GM19351 (cell line): ENCODE measurements around the gene SLC22A25.
"Not testable (repeated sequence)": the region's sequence is repeated elsewhere in the genome, so short reads cannot be mapped to it uniquely, and the experiment has no call there.

Source experiments
- ATAC-seq: cut with Tn5 transposase; IDR thresholded peaks from one replicate; pipeline ENCODE4 v1.9.1; 2021; ENCODE audit warnings: mild to moderate bottlenecking, moderate library complexity; ENCODE audit not compliant: unreplicated experiment

The SLC22A25 gene

DNA sequence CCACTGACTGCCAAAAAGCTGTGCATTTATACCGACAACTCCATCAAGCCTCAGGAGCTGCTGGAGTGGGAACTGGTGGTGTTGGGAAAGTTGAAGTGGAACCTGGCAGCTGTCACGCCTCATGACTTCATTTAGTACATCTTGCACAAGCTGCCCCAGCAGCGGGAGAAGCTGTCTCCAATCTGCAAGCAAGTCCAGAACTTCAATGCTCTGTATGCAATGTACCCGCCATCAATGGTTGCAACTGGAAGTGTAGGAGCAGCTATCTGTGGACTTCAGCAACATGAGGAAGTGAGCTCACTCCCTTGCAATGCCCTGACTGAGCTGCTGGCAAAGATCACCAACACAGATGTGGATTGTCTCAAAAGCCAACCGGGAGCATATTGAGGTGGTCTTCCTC, at the start of gene SLC22A25:
Gene SLC22A25, minus strand, starts transcription at position 67 of the 400 bp plus-strand sequence. CDS start 13,947 bp downstream, outside the sequence.
- no peak for ATAC-seq

DNA sequence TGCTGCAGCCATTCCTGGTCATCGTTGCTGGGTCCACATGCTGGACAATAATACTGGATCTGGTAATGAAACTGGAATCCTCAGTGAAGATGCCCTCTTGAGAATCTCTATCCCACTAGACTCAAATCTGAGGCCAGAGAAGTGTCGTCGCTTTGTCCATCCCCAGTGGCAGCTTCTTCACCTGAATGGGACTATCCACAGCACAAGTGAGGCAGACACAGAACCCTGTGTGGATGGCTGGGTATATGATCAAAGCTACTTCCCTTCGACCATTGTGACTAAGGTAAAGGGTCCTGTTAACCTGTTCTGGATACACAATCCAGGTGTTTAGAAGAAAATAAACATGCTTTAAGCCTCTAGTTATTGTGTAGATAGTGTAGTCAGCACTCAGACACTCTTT, 46.9 kb upstream of the SLC22A25 start:
- no peak for ATAC-seq

DNA sequence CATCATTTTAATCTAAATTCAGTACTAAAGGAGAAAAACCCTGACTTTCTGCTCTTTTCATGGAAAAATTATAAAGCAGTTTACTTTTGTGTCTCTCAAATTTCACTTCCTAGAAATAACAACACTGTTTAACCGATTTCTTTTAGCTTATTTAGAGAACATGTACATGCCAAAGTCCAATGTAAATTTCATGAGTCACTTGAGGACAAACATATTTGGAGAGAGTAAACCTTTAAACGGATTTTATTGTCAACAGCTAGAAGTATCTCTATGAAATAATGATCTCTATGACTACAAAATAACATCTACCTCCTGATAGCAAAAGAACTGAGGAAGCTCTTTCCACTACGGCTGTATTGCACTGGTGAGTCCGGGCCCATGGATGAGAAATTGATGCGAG, 46.3 kb upstream of the SLC22A25 start:
- ATAC-seq, result no peak

DNA sequence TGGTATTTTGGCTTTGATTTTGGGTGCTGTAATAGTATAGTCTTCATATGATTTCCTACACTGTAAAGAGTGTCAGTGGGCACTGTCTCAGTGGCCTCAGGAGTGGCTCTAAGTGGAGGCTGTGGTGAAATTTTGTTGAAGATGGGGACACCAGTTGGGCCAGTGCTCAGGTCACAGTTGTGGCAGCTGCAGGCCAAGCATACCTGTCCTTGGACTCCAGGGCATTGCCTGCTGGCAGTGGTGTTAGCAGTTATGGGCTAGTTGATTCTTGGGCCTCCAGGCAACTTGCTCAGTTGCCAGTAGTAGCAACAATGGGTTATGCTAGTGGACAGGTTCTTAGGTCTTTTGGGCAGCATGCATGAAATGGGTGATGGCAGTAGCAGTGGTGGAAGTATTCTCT, 39.2 kb upstream of the SLC22A25 start:
- no peak for ATAC-seq

DNA sequence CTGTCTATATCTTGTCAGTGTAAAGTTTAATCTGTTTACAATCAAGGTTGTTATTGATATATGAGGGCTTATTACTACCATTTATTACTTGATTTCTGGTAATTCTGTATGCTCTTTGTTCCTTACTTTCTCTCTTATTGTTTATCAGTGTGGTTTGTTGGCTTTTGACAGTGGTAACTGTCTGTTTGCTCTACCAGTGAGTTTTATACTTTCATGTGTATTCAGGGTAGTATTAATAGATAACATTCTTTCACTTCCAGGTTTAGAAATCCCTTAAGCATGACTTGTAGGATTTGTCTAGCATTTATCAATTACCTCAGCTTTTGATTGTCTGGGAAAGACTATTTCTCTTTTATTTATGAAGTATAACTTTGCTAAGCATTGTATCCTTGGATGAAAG, 37.5 kb upstream of the SLC22A25 start:
- no peak for ATAC-seq

DNA sequence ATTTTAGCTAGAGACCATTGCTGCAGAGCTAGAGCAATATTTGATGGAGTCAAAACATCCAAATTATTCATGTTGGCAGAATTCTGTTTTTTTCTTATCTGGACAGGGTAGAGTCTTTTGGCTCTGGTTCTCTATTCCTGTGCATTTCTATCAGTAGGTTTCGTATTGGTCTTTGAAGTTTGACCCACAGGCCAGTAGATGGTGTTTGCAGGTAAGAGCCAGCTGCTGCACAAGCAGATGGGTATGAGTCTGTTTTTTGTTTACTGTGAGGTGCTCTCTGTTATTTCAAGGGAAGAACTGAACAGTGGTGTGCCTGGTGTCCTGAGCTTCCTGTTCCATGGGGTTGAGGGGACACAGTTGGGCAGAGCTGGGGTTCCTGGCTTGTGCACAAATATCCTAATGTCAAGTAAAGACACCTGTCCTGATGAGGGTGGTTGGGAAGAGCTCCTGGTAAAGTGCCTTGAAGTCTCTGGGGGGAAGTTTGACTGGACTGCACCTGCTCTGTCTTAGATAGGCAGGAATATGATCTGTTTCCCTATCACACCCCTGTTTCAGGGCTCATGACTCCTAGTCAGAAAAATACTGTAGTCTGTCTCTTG, 34.0 kb upstream of the SLC22A25 start:
- no peak for ATAC-seq

DNA sequence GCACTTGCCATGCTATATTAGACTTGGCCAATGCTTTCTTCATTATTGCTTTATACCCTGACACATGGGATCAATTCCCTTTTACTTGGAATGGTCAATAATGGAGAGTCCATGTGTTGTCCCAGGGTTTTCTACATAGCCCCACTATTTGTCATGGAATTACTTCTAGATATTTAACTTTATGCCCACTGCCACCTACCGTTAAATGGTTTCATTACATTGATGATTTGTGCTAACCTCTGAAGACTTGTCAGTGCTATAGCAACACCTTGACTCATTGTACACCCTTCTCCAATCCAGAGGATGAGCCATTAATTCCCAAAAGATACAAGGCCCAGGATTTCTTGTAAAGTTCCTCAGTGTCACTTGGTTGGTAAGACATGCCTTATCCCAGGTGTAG, 31.4 kb upstream of the SLC22A25 start:
- ATAC-seq, result no peak

DNA sequence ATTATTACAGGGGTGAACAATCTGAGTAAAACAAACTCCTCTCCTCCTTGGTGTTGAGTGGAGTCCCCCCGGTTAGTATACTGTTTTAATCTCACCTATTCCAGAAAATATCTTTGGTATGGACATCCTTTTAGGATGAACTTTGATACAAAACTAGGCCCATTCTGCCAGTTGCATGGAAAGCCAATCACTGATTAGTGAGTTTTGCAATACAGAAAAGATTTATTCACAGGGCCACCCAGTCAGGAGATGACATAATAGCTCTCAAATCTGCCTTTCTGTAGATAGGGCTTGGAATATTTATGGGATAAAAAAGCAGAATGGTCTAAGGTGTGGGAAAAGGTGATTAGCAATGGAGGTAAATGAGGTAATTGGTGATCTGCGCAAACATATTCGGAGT, 30.3 kb upstream of the SLC22A25 start:
- ATAC-seq, result no peak

DNA sequence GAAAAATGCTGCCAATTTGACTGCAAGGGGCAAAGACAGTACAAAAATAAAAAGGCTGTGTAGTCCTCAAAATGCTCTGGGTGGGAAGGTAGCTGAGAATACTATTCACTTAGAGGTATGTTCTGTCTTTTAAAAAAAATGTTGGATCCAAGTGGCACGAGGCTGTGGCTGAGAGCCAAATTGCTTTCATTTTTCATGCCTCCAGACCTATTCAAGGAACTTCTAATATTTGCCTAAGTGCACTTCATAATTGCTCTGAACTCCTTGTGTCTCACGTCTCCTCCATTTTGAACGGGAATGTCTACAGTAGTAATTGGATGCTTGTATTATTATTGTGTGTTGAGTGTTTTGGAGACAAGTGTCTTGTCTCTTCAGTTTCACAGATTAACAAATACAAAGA, 19.1 kb upstream of the SLC22A25 start:
- no peak for ATAC-seq

DNA sequence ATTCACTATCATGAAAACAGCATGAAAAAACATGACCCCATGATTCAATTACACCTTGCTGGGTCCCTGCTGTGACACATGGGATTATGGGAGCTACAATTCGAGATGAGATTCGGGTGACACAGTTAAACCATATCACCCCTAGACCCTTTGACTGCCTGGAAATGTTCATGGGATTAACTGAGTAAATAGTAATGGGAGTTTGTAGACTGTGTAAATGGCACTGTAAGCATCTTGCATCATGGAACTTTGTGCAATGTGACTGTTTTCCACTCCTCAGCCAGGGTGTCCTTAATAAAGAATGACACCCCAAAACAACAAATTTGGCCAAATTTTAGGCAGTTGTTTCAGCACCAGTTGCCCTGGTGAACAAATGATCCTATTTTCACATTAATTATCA, 7.9 kb upstream of the SLC22A25 start:
- no peak for ATAC-seq

DNA sequence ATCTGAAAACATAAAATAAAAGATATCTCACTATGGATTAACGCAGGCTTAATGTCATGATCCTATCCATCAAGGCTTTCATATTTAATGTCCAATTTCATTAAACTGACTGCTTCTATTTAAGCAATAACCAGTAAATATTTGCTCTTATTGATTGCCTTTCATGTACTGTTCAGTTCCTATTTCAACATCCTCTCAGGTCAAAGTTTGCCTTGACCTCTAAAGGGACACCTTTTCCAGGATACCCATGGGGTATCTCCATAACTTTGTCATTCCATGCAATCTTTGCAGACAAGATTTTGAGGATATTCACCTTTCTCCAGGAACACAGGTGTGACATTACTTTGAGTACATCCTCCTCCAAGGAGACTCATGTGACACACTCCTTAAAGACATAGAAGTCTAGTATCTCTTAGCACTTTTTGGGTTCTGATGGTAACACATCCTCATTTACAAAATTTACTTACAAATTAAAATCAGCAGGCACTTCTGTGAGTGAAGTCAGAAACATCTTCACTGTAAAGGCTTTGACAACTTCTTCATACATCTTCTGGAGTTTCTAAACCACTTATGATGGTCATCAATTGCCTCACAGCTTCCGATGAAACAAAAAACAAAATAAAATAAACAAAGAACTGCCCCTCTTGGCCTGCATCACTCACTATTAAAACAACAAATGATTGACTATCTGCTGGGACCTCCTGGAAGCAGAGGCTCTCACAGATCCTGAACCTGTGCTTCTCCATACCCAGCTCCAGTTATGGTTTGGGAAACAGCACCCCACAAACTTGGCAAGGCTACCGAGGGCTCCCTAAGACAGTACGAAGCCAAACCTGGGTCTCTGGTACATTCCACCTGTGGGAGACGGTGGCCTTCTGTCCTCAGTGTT, 7.0 kb upstream of the SLC22A25 start:
- ATAC-seq, result no peak

DNA sequence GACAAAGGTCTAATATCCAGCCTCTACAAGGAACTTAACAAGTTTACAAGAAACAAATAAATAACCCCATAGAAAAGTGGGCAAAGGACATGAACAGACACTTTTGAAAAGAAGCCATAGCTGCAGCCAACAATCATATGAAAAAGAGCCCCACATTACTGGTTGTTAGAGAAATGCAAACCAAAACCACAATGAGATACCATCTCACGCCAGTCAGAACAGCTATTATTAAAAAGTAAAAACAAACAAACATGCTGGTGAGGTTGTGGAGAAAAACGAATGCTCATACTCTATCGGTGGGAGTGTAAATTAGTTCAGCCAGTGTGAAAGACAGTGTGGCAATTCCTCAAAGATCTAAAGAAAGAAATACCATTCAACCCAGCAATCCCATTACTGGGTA, 5.6 kb upstream of the SLC22A25 start:
- no peak for ATAC-seq

DNA sequence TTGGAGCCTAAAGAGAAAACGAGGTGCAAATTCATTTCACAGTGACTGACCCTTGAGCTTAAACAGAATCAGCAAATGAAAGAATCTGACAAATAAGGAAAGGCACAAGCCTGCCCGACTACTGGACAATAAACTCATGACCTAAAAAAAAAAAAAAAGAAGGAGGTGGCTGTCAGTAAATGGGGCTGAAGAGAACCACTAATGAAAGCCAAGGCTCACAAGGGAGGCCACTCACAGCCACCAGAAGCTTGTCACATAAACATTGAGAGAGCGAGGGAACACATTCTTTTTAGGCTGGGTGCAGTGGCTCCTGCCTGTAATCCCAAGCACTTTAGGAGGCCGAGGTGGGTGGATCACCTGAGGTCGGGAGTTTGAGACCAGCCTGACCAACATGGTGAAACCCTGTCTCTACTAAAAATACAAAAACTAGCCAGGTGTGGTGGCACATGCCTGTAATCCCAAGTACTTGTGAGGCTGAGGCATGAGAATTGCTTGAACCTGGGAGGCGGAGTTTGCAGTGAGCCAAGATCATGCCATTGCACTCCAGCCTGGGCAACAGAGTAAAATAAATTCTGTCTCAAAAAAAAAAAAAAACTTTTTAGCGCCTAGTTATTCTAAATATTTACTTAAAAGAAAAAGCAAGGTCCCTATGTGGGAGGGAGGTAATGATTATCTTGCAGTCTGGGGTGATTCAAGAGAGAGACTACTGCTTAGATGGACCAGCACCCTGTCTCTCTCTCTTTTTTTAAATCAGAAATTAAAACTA, 4.0 kb upstream of the SLC22A25 start:
- ATAC-seq, result not testable (repeated sequence)

DNA sequence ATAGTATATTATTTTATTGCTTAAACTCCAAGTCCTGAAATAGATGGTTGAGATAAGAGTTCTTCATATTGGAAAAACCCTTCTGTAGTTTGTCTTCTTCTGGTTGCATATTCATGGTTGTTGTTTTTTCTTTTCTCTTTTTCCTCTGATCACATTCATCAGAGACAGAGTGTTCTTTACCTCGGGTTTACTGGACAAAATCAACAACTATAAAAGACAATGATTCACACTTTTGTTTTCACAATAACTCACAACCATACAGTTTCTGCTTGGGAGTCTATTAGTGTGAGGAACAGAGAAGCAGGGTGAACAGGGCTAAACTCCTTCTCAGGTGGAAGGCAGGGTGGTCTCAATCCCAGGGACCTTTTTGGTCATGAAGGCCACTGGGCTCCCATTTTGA, 2.6 kb upstream of the SLC22A25 start:
- ATAC-seq, result no peak

DNA sequence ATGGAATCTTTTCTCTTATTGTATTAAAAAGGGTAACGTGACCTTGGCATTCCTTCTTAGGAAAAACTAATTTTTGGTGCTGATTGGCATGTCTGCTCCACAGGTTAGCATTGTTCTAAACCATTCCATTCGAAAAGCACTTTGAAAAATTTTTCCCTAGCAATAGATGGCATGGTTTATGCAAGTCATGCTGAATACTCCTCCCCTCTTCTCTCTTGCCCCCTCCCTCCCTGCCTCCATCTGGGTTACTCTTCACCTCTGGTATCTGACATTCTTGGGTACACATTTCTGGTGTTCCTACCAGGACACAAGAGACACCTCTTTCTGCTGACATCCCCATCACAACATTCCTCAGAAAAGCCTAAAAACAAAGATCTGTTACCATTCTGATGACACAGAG, 1.5 kb upstream of the SLC22A25 start:
- no peak for ATAC-seq

DNA sequence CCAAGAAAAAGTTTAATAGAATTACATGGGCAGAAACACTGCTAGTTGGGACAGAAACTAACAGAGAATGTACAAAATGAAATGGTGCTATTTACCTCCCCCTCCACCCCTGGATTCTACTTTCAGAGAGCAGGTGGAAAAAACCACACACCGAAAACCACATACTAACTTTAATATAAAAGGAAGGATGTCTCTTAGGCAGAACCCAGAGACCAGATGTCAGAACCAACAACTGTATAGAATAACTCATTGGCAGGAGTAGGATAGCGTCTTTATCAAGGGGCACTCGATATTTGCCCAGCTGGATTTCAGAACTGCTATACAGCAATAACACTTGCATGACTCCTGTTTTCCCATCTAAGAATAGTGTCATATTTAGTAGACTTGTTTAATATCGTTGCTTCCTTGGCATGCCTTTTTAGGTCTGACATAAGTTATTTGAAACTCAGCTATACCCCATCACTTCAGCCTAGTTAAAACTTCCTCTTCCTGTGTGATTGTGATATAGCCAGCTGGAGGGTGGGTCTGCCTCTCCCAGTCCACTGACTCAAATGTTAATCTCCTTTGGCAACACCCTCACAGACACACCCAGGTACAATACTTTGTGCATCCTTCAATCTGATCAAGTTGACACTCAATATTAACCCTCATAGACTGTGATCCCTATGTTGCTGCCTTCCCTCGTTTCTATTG, 1.2 kb downstream of the SLC22A25 start:
- ATAC-seq, result no peak

DNA sequence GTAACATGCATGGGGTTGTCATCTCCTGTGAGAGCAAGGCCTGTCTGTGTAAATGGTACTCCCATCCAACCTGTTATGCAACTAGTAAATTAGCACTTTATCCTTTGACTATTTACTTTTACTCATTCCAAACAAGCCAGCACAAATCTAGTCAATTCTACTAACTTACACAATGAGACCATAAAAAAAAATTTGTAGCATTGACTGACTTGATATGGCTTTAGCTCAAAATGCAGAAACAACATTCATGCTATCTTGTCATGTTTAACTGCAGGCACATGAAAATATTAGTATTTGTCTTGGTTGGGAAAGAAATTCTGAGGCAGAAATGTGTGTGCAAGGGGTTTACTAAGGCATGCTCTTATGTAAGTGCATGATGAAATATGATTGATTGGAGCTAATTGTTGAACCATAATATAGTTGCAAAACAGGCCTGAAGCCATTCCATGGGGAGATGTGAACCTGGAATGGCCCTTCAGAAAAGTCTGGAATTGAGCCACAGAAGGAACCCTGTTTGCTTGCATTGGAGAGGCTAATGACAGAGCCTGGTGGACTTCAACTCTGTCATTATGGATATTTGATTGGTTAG, 2.5 kb downstream of the SLC22A25 start:
- ATAC-seq, result no peak

DNA sequence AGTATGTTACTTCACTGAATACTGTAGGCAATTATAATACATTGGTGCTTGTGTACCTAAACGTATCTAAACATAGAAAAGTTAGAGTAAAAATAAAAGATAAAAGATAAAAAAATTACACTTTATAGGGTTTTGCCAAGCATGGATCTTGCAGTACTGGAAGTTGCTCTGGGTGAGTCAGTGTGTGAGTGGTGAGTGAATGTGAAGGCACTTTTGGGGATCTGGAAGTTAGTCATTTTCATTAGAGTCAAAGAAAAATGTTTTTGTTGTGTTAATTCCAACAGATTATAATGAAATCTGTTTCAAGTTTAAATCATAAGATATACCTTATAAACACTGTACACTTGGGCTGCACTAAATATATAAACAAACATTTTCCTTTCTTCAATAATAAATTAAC, 3.3 kb downstream of the SLC22A25 start:
- ATAC-seq, result no peak

DNA sequence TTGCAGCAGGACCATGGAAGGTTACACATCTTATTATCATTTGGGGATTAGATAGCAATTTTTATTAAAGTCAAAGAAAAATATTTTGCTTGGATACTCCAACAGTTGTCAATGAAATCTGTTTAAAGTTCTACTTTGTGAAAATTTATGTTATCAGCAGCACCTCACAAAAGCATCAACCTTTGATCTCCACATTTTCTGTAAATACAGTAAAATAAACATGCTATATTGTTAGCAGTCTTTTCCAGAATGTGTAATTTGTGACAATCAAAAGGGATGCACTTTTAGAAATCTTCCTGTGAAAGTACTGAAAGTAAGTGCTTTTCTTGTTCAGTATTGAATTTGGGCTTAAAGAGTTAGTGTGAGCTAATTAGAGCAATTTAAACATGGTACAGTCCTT, 4.1 kb downstream of the SLC22A25 start:
- ATAC-seq, result no peak

DNA sequence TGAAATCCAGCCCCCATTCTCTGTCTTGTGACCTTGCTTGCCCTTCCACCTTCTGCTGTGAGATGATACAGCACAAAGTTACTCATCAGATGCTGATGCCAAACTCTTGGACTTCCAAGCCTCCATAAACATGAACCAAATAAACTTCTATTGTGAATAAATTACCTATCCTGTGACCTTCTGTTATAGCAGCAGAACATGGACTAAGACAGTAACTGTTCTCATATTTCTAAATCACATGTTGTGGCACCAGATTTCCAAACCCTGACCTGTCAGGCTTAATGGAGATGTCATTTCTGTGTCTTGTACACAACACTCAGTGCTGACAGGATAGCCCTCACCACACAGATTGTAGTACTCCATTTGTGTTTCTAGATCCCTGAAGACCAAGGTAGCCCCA, 6.0 kb downstream of the SLC22A25 start:
- no peak for ATAC-seq
